GM12872 (cell line): Measurements from ENCODE around the gene FAM89A.

Experiments used
- CTCF ChIP-seq: IDR thresholded peaks from 3 replicates; pipeline ENCODE4 v1.5.1; 2011; ENCODE audit warnings: low read depth, mild to moderate bottlenecking, low read length, moderate library complexity; ENCODE audit not compliant: insufficient read depth

The FAM89A gene

GRCh38 chr1:231023150-231023549, 16.9 kb downstream of the FAM89A start:
- no peak for TF ChIP-seq CTCF

GRCh38 chr1:231021540-231022031, 18.5 kb downstream of the FAM89A start:
- TF ChIP-seq CTCF, result no peak

GRCh38 chr1:231020816-231021215, 19.2 kb downstream of the FAM89A start:
- TF ChIP-seq CTCF, result no peak

GRCh38 chr1:231020139-231020601, 19.9 kb downstream of the FAM89A start:
- TF ChIP-seq CTCF, result no peak

GRCh38 chr1:231019711-231020110, 20.3 kb downstream of the FAM89A start:
- TF ChIP-seq CTCF, result no peak

GRCh38 chr1:231016966-231017365, 23.1 kb downstream of the FAM89A start:
- no peak for TF ChIP-seq CTCF

GRCh38 chr1:231016234-231016633, 23.8 kb downstream of the FAM89A start:
- no peak for TF ChIP-seq CTCF

GRCh38 chr1:231013391-231014015, 26.6 kb downstream of the FAM89A start:
- TF ChIP-seq CTCF, result no peak
